CD14-positive monocyte (primary cell): ENCODE measurements around the gene TMEM184A. TPM values are rescaled to one million over a fixed set of nuclear protein-coding genes. Genes with fewer than 3 reads are reported as not detected.

Experiments used
- DNase-seq, 3 donors: peaks; one replicate each; pipeline ENCODE4 v3.0.0-alpha.2; 2011 to 2022
- H2AFZ ChIP-seq: 2 replicates; pipeline ENCODE4 v1.6.0; 2012; ENCODE audit warnings: mild to moderate bottlenecking, low read depth, low read length, inconsistent platforms; ENCODE audit not compliant: insufficient read depth, poor library complexity, severe bottlenecking
- H3K27ac ChIP-seq, 2 donors: 1 replicate in 1 of 2; 2 replicates in 1 of 2; pipeline ENCODE4 v1.5.1; 2012 to 2013; ENCODE audit warnings: low read length in 2 of 2, control low read depth in 1 of 2, inconsistent platforms in 1 of 2, low read depth in 1 of 2, mild to moderate bottlenecking in 1 of 2
- H3K27me3 ChIP-seq, 2 donors: one replicate each; pipeline versions ENCODE4 v1.6.0 to v1.6.1; 2011 to 2013; ENCODE audit warnings: low read length in 2 of 2; ENCODE audit not compliant: control insufficient read depth in 2 of 2, insufficient read depth in 2 of 2
- H3K36me3 ChIP-seq, 2 donors: replicated peaks in 1 of 2; 1 replicate in 1 of 2; 2 replicates in 1 of 2; pipeline versions ENCODE4 v1.5.1 to v1.6.1; 2012 to 2013; ENCODE audit warnings: low read length in 2 of 2, control low read depth in 1 of 2, inconsistent platforms in 1 of 2, mild to moderate bottlenecking in 1 of 2; ENCODE audit not compliant: insufficient read depth in 2 of 2, control insufficient read depth in 1 of 2
- H3K4me1 ChIP-seq, 2 donors: 1 replicate in 1 of 2; 2 replicates in 1 of 2; pipeline versions ENCODE4 v1.5.1 to v1.6.1; 2012 to 2013; ENCODE audit warnings: low read length in 2 of 2, control low read depth in 1 of 2, inconsistent platforms in 1 of 2, mild to moderate bottlenecking in 1 of 2, moderate library complexity in 1 of 2; ENCODE audit not compliant: insufficient read depth in 2 of 2, control insufficient read depth in 1 of 2
- H3K4me2 ChIP-seq: replicated peaks from 2 replicates; pipeline ENCODE3; 2012; ENCODE audit warnings: low read length, moderate library complexity, mild to moderate bottlenecking; ENCODE audit not compliant: poor library complexity, severe bottlenecking; ENCODE audit errors: extremely low read depth
- H3K4me3 ChIP-seq, 3 experiments: fragments of 200-600 bp in 1 of 3; sonication (generic) in 1 of 3; replicated peaks in 1 of 3; 1 replicate in 2 of 3; 2 replicates in 1 of 3; pipeline ENCODE4 v1.5.1; 2011 to 2013; ENCODE audit warnings: low read length in 3 of 3, mild to moderate bottlenecking in 3 of 3, control low read depth in 2 of 3, low read depth in 2 of 3, inconsistent platforms in 1 of 3, moderate library complexity in 1 of 3
- H3K79me2 ChIP-seq: 2 replicates; pipeline ENCODE4 v1.6.0; 2012; ENCODE audit warnings: mild to moderate bottlenecking, control low read depth, inconsistent platforms, low read length, moderate library complexity; ENCODE audit not compliant: insufficient read depth
- H3K9ac ChIP-seq: 2 replicates; pipeline ENCODE4 v1.6.0; 2017; ENCODE audit warnings: low read length, mild to moderate bottlenecking; ENCODE audit not compliant: insufficient read depth, poor library complexity, severe bottlenecking
- H3K9me3 ChIP-seq, 2 donors: replicated peaks in 1 of 2; 1 replicate in 1 of 2; 2 replicates in 1 of 2; pipeline versions ENCODE4 v1.5.1 to v1.6.1; 2012 to 2013; ENCODE audit warnings: low read length in 2 of 2, control low read depth in 1 of 2; ENCODE audit not compliant: control insufficient read depth in 1 of 2, insufficient read depth in 1 of 2
- H4K20me1 ChIP-seq: 2 replicates; pipeline ENCODE4 v1.6.0; 2012; ENCODE audit warnings: mild to moderate bottlenecking, low read length, control low read depth, moderate library complexity; ENCODE audit not compliant: insufficient read depth
- H3K27ac Mint-ChIP-seq, 7 donors: one replicate each; pipeline ENCODE4 v1.8.0; 2020; ENCODE audit warnings: mild to moderate bottlenecking in 7 of 7, mixed read lengths in 7 of 7, moderate library complexity in 6 of 7, inconsistent platforms in 2 of 7
- H3K27me3 Mint-ChIP-seq, 3 donors: one replicate each; pipeline ENCODE4 v1.8.0; 2021 to 2022; ENCODE audit warnings: low read depth in 3 of 3, mild to moderate bottlenecking in 3 of 3, mixed read lengths in 3 of 3, moderate library complexity in 3 of 3, inconsistent platforms in 1 of 3
- H3K36me3 Mint-ChIP-seq, 2 donors: one replicate each; pipeline ENCODE4 v1.8.0; 2020; ENCODE audit warnings: mixed read lengths in 2 of 2, inconsistent platforms in 1 of 2, mild to moderate bottlenecking in 1 of 2
- H3K4me1 Mint-ChIP-seq: one replicate; pipeline ENCODE4 v1.8.0; 2020; ENCODE audit warnings: mild to moderate bottlenecking, mixed read lengths
- H3K4me3 Mint-ChIP-seq, 2 donors: one replicate each; pipeline ENCODE4 v1.8.0; 2020; ENCODE audit warnings: mild to moderate bottlenecking in 2 of 2, mixed read lengths in 2 of 2, moderate library complexity in 1 of 2
- H3K9me3 Mint-ChIP-seq, 7 donors: one replicate each; pipeline ENCODE4 v1.8.0; 2020 to 2022; ENCODE audit warnings: mixed read lengths in 7 of 7, mild to moderate bottlenecking in 6 of 7, moderate library complexity in 6 of 7, inconsistent platforms in 2 of 7
- CTCF ChIP-seq: fragments of 200-600 bp; IDR thresholded peaks from one replicate; pipeline ENCODE4 v1.8.0; 2022; ENCODE audit warnings: antibody characterized with exemption, mild to moderate bottlenecking
- WGBS: methylation state at CpG from one replicate; pipeline ENCODE4 v1.1.5; 2013; ENCODE audit warnings: missing lambda C conversion rate; ENCODE audit not compliant: insufficient coverage; 5-methylcytosine and 5-hydroxymethylcytosine counted together
- intact Hi-C, 2 donors: fragments of 100-400 bp; cut with micrococcal nuclease; formaldehyde crosslinking; loops; one replicate each; pipeline versions ENCODE4 v1.15.0 to v1.15.1; 2023
- polyA plus RNA-seq, 3 donors: library from polyadenylated mRNA; depleted of rRNA in 1 of 3; unstranded in 2 of 3; stranded (reverse) in 1 of 3; fragments of 300-500 nt in 2 of 3; fragments of >200 nt in 1 of 3; fragmentation: Illumina TruSeq in 2 of 3; gene quantifications; 1 replicate in 2 of 3; 2 replicates in 1 of 3; pipeline ENCODE4 v1.2.3, GENCODE V29; 2012 to 2021

Gene TMEM184A
- polyA plus RNA-seq, 3 donors, result not detected

DNA sequence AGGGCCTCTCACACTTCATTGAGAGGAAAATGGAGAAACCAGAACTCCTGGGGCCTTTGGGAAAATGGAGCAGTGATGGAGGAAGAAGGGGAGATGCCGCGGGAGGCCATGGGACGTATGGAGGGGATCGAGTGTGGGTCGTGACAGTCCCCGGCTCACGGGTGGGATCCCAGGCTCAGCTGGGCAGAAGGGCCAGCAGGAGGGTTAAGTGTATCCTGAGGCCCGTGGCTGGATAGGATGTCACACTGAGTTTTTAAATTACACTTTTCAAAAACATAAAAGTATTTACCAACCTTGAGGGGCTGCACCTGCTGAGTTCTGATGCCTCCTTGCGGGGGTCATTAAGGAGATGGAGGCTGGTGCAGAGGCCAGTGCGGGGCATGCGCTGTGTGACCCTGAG lies 41.8 kb upstream of the TMEM184A start:
- Histone ChIP-seq H3K9me3 (peaks cover 0 to 17% of the 10 kb centered on the region in 2 donors), H3K4me2 (no peak overlapping the region), H2AFZ (no peak overlapping the region), H3K27me3 (peaks cover 0 to 2% of the 10 kb centered on the region in 2 donors), H3K4me3 (no peak overlapping the region), H3K4me1 (no peaks in the 10 kb centered on the region), H3K36me3 (no peaks in the 10 kb centered on the region), H3K79me2 (no peaks in the 10 kb centered on the region), H3K9ac (no peak overlapping the region), H3K27ac (no peak overlapping the region), H4K20me1 (no peaks in the 10 kb centered on the region)
- peaks cover 4 to 14% (median 10%) of the 10 kb centered on the region in 7 donors for H3K9me3 Mint-ChIP-seq
- 100% methylated on average over 6 of the region's 11 CpGs for WGBS
- no peak overlapping the region for H3K4me3 Mint-ChIP-seq
- TF ChIP-seq CTCF, result no peak
- H3K27me3 Mint-ChIP-seq, result peaks cover 9 to 11% (median 11%) of the 10 kb centered on the region in 3 donors
- H3K36me3 Mint-ChIP-seq, result no peaks in the 10 kb centered on the region
- no peak for DNase-seq
- no peak overlapping the region for H3K27ac Mint-ChIP-seq
- intact Hi-C loops, result no loop called here
- H3K4me1 Mint-ChIP-seq, result no peaks in the 10 kb centered on the region

GRCh38 chr7:1597066-1597760 lies 41.2 kb upstream of the TMEM184A start:
- H3K27me3 Mint-ChIP-seq, result peaks cover 13 to 17% (median 16%) of the 10 kb centered on the region in 3 donors
- no peak overlapping the region for H3K4me3 Mint-ChIP-seq
- H3K9ac ChIP-seq, result no peak overlapping the region
- H3K27ac Mint-ChIP-seq, result no peak overlapping the region
- no peaks in the 10 kb centered on the region for H3K4me1 Mint-ChIP-seq
- peaks cover 0 to 17% of the 10 kb centered on the region in 2 donors for H3K9me3 ChIP-seq
- no peak overlapping the region for H3K4me2 ChIP-seq
- no peak for DNase-seq
- H3K9me3 Mint-ChIP-seq, result peaks cover 4 to 14% (median 10%) of the 10 kb centered on the region in 7 donors
- no peaks in the 10 kb centered on the region for H4K20me1 ChIP-seq
- H3K27ac ChIP-seq, result no peak overlapping the region
- H3K4me1 ChIP-seq, result no peaks in the 10 kb centered on the region
- intact Hi-C loops, result no loop called here
- H3K79me2 ChIP-seq, result no peaks in the 10 kb centered on the region
- 75% methylated on average over 16 of the region's 16 CpGs for WGBS
- H3K27me3 ChIP-seq, result peaks cover 0 to 6% of the 10 kb centered on the region in 2 donors
- no peaks in the 10 kb centered on the region for H3K36me3 ChIP-seq
- H3K36me3 Mint-ChIP-seq, result no peaks in the 10 kb centered on the region
- H3K4me3 ChIP-seq, result no peak overlapping the region
- no peak overlapping the region for H2AFZ ChIP-seq
- no peak for TF ChIP-seq CTCF
